Measurements from ENCODE around the gene ARID5B. TPM values are rescaled to one million over a fixed set of nuclear protein-coding genes. Genes with fewer than 3 reads are reported as not detected.

The ARID5B gene
- total RNA-seq, 1 donor from 2014 or later: 76.8 TPM

DNA sequence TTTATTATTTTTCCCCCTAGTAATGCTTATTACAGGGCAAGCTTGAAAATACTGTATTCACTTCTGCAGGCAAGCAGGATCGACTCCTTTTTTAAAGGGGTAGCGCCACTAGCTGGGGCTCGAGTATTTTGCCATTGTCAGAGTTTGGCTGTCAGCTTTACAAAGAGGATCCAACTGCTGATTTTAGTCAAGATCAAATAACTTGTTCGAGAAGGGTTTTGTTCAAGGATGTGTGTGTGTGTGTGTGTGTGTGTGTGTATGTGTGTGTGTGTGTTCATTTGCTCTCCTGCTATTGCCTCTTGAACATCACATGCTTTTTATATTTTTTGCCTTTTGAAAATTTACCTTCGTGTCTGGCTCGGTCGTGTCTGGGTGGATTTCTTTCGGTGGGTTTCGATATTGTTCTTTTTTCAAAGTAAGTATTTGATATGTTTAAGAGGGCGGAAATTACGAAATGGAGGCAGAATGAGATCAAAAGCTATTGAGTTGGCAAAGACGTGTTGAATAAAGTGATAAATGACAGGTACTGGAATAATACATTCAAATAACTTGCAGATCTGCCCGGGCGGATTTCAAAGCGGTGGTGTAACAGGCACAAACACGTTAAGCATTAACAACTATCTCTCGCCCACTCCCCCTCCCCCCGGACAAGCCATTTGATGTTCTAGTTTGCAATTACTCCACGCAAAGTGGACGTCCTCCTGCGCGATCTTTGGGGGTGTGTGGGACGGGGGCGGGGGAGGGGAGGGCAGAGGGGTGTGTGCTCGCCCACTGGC lies 1.1 kb downstream of the ARID5B start:
- ChIA-PET POLR2A (interaction anchor here (0.6 to 11.6 kb wide), 36 partner anchors 12 to 1253 kb away, joined by 3 to 589 read pairs (median 9); no protein-coding TSS in a partner anchor), CTCF (interaction anchor here (0.9 to 11.3 kb wide), 19 partner anchors 15 to 342 kb away, joined by 3 to 101 read pairs (median 5); no protein-coding TSS in a partner anchor)
- intact Hi-C loops (cut with micrococcal nuclease): loop anchor here (1.0 to 10.0 kb wide), 13 partner anchors 41 to 1668 kb away; partner anchors contain the start of gene EGR2
- Mint-ChIP-seq H3K36me3 (ENCODE audit: low read depth) (peaks cover 34% of the 10 kb centered on the region), H3K4me3 (peak overlapping the region; percentile 97), H3K4me1 (peaks cover 53% of the 10 kb centered on the region), H3K27ac (peak overlapping the region; percentile 98), H3K27me3 (no peaks in the 10 kb centered on the region), H3K9me3 (no peaks in the 10 kb centered on the region)
- ATAC-seq (ENCODE audit: low read depth) (peak; percentile 7), DNase-seq (peak; percentile 20)
- TF ChIP-seq, protein P1, sequence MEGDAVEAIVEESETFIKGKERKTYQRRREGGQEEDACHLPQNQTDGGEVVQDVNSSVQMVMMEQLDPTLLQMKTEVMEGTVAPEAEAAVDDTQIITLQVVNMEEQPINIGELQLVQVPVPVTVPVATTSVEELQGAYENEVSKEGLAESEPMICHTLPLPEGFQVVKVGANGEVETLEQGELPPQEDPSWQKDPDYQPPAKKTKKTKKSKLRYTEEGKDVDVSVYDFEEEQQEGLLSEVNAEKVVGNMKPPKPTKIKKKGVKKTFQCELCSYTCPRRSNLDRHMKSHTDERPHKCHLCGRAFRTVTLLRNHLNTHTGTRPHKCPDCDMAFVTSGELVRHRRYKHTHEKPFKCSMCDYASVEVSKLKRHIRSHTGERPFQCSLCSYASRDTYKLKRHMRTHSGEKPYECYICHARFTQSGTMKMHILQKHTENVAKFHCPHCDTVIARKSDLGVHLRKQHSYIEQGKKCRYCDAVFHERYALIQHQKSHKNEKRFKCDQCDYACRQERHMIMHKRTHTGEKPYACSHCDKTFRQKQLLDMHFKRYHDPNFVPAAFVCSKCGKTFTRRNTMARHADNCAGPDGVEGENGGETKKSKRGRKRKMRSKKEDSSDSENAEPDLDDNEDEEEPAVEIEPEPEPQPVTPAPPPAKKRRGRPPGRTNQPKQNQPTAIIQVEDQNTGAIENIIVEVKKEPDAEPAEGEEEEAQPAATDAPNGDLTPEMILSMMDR (IDR thresholded peaks at IDR 0.05): no peak

DNA sequence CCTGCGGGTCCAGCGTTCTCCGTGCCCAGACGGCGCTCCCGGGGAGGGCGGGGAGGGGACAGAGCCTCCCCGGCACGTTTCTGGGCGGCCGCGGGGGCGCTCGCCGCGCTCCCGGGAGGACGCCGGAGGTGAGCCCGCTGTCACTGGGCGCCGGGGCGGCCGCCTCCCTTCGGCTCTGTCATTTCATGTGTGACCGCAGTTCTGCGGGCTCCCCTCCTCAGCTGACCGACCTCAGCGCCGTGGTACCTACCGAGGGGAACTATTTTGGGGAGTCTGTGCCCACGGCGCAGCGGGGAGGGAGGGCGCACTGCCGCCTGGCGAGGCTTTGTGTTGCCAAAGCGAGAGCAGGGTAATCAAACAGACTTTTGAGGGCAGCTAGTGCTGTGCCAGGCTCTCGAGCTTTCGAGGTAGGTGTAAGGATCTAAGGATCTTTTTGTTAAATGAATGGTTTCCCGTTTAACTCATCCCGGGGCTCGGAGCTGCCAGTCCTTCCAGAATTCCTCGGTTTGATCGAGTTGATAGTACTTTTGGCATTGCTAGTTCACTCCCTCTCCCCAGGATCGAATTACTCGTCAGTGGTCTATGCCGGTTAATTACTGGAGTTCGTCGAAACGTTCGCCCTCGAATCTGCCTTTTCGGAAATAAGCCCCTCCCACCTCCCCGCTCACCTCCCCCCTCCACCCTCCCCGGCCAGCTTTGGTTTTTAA lies 1.9 kb downstream of the ARID5B start:
- TF ChIP-seq, protein P1 (IDR thresholded peaks at IDR 0.05): no peak
- peak overlapping the region; percentile 97 for H3K4me3 Mint-ChIP-seq
- intact Hi-C loops (cut with micrococcal nuclease): loop anchor here (1.0 to 10.0 kb wide), 11 partner anchors 40 to 1669 kb away; partner anchors contain the start of gene EGR2

DNA sequence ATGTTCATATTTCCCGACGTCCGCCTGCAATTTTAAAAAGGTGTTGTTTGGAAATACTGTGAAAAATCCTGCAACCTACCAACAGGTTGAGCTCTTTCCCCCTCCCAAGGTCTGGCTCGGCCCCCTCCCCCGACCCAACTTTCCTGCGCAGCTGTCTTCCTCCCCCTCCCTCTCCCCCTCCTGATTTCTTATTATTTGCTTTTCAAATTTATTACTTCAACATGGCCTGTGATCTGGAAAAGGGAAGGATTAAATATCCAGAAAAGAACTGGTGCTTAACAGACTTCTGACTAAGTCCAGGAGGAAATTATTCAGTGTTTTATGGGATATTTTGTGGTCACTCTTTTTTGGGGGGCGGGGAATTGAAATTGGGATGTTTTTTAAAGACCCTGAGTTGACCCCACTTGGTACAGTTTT lies 2.4 kb downstream of the ARID5B start:
- intact Hi-C loops (cut with micrococcal nuclease): loop anchor here (1.0 to 10.0 kb wide), 15 partner anchors 39 to 1669 kb away; partner anchors contain the start of gene EGR2
- no peak for DNase-seq
- no peaks in the 10 kb centered on the region for H3K27me3 Mint-ChIP-seq
- POLR2A ChIA-PET: interaction anchor here (0.6 to 11.6 kb wide), 38 partner anchors 13 to 1997 kb away, joined by 3 to 589 read pairs (median 8); partner anchors contain the start of gene CCDC6
- H3K4me1 Mint-ChIP-seq: peaks cover 48% of the 10 kb centered on the region
- H3K27ac Mint-ChIP-seq: peak overlapping the region; percentile 98
- ATAC-seq (ENCODE audit: low read depth): no peak
- H3K36me3 Mint-ChIP-seq (ENCODE audit: low read depth): peaks cover 42% of the 10 kb centered on the region
- TF ChIP-seq, protein P1 (IDR thresholded peaks at IDR 0.05): no peak
- CTCF ChIA-PET: interaction anchor here (0.8 to 11.3 kb wide), 14 partner anchors 28 to 341 kb away, joined by 3 to 101 read pairs (median 6); no protein-coding TSS in a partner anchor
- no peaks in the 10 kb centered on the region for H3K9me3 Mint-ChIP-seq
- peak overlapping the region; percentile 97 for H3K4me3 Mint-ChIP-seq

More for the DNA sequence above, 1.9 kb downstream of the ARID5B start:
- DNase-seq: peak; percentile 76
- H3K4me1 Mint-ChIP-seq: peaks cover 51% of the 10 kb centered on the region
- no peaks in the 10 kb centered on the region for H3K27me3 Mint-ChIP-seq
- no peaks in the 10 kb centered on the region for H3K9me3 Mint-ChIP-seq
- H3K27ac Mint-ChIP-seq: peak overlapping the region; percentile 98
- ChIA-PET POLR2A (interaction anchor here (0.6 to 11.6 kb wide), 43 partner anchors 13 to 1997 kb away, joined by 3 to 589 read pairs (median 6); partner anchors contain the start of gene CCDC6), CTCF (interaction anchor here (0.8 to 11.3 kb wide), 16 partner anchors 29 to 342 kb away, joined by 3 to 101 read pairs (median 7); no protein-coding TSS in a partner anchor)
- peaks cover 38% of the 10 kb centered on the region for H3K36me3 Mint-ChIP-seq (ENCODE audit: low read depth)
- ATAC-seq (ENCODE audit: low read depth): peak; percentile 46

DNA sequence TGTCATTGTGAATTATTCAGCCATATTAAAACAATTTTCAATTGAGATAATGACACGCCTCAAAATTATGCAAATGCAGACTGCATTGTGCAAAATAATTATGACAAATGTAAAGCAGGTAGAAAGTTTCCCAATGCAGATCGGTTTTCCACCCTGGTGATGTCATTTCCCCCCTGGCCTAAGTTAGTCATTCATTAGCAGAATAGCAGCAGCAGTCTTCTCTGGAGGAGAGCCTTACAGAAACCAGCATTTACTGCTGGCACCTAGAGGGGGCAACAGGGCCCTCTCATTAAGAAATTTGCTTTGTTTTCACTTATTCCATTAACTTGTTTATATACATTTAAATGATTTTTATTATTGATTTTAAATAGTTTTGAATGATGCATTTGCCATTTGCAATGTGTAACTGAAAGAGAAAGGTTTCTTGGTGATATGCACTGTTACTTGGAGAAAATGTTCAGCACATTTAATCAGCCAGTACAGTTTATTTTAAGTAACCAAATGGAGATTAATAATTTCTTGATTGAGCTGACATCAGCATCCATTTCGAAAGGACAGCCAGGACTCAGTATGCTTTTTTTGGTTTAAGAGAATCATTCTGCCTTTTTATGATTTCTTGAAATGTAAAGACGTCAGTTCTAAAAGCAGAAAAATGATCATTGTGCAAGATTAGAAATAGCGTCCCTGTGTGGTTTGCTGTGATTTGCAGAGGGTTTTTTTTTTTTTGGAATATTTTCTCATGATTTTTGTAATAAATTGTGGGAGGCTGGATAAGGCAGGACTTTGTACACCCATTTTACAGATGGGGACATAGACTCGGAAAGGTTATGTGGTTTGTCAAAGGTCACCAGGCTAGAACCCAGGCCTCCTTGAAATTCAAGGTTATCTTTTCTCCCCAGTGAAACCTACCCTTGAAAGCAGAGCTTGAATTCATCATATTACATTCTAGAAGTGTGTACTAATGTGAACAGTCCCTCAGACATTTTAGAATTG lies 3.5 kb downstream of the ARID5B start:
- Mint-ChIP-seq H3K4me3 (peak overlapping the region; percentile 97), H3K27me3 (no peaks in the 10 kb centered on the region), H3K27ac (peak overlapping the region; percentile 98), H3K9me3 (no peaks in the 10 kb centered on the region), H3K36me3 (ENCODE audit: low read depth) (peaks cover 48% of the 10 kb centered on the region), H3K4me1 (peaks cover 45% of the 10 kb centered on the region)
- peak; percentile 26 for ATAC-seq (ENCODE audit: low read depth)
- POLR2A ChIA-PET: interaction anchor here (0.9 to 11.6 kb wide), 18 partner anchors 8 to 340 kb away, joined by 3 to 589 read pairs (median 60); no protein-coding TSS in a partner anchor
- no peak for DNase-seq
- TF ChIP-seq, protein P1 (IDR thresholded peaks at IDR 0.05): peak; percentile 35
- intact Hi-C loops (cut with micrococcal nuclease): loop anchor here (1.0 to 10.0 kb wide), 9 partner anchors 95 to 1670 kb away; no protein-coding TSS in a partner anchor
- CTCF ChIA-PET: interaction anchor here (0.7 to 11.3 kb wide), 11 partner anchors 8 to 340 kb away, joined by 3 to 101 read pairs (median 6); no protein-coding TSS in a partner anchor

Measured in activated B cell treated with CpG ODN at 0.5 μM for 24 hours (primary cell).